ENCODE measurements around the gene PDLIM3.

DNA sequence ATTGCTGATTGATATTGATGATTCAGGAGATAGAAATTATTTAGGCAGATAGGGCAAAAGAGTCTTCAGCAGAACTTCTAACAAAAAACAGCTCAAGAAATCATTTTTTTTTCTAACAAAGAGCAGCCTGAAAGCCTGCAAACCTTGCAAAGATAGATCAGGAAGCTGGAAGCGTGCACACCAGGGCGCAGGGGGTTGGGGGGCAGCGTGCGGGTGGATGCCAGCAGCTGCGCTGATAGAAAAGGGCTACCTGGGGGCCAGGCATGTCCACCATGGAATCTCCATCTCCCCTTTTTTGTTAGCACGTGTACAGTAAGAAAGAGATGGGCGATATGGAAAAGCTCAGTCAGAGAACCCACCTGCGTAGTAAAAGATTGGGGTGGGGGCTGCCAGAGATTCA is 62.1 kb downstream of the PDLIM3 start:
- TF ChIP-seq, protein P1, sequence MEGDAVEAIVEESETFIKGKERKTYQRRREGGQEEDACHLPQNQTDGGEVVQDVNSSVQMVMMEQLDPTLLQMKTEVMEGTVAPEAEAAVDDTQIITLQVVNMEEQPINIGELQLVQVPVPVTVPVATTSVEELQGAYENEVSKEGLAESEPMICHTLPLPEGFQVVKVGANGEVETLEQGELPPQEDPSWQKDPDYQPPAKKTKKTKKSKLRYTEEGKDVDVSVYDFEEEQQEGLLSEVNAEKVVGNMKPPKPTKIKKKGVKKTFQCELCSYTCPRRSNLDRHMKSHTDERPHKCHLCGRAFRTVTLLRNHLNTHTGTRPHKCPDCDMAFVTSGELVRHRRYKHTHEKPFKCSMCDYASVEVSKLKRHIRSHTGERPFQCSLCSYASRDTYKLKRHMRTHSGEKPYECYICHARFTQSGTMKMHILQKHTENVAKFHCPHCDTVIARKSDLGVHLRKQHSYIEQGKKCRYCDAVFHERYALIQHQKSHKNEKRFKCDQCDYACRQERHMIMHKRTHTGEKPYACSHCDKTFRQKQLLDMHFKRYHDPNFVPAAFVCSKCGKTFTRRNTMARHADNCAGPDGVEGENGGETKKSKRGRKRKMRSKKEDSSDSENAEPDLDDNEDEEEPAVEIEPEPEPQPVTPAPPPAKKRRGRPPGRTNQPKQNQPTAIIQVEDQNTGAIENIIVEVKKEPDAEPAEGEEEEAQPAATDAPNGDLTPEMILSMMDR (conservative IDR thresholded peaks at IDR 0.05) = no peak
- no peak for TF ChIP-seq ZFX (IDR thresholded peaks at IDR 0.05)

Data from C4-2B (cell line).